H9 (cell line): Measurements from ENCODE around the gene ZFYVE28. TPM values are rescaled to one million over a fixed set of nuclear protein-coding genes. Genes with fewer than 3 reads are reported as not detected.

Experiments used
- DNase-seq: peaks from one replicate; pipeline ENCODE4 v3.0.0-alpha.2; 2017
- H2AFZ ChIP-seq: one replicate; pipeline ENCODE4 v1.6.1; 2013; ENCODE audit warnings: mild to moderate bottlenecking, low read length, control low read depth, moderate library complexity
- H2AK5ac ChIP-seq: 2 replicates; pipeline ENCODE4 v1.6.1; 2013; ENCODE audit warnings: low read length, control low read depth, mixed read lengths; ENCODE audit not compliant: insufficient read length
- H2BK120ac ChIP-seq: one replicate; pipeline ENCODE4 v1.6.1; 2013; ENCODE audit warnings: low read depth, mild to moderate bottlenecking, low read length, control low read depth, inconsistent platforms; ENCODE audit not compliant: poor library complexity, severe bottlenecking
- H2BK12ac ChIP-seq: 2 replicates; pipeline ENCODE4 v1.6.1; 2013; ENCODE audit warnings: low read length, control low read depth, mixed read lengths, low read depth; ENCODE audit not compliant: insufficient read length
- H2BK15ac ChIP-seq: 2 replicates; pipeline ENCODE4 v1.6.1; 2013; ENCODE audit warnings: low read depth, low read length, control low read depth
- H2BK20ac ChIP-seq: one replicate; pipeline ENCODE4 v1.6.1; 2013; ENCODE audit warnings: low read depth, mild to moderate bottlenecking, low read length, control low read depth, inconsistent platforms; ENCODE audit not compliant: poor library complexity, severe bottlenecking
- H2BK5ac ChIP-seq: 2 replicates; pipeline ENCODE4 v1.6.1; 2013; ENCODE audit warnings: low read length, control low read depth, mixed read lengths; ENCODE audit not compliant: insufficient read length
- H3K14ac ChIP-seq: 2 replicates; pipeline ENCODE4 v1.6.1; 2013; ENCODE audit warnings: low read length, control low read depth; ENCODE audit not compliant: insufficient read depth
- H3K18ac ChIP-seq: 2 replicates; pipeline ENCODE4 v1.6.1; 2013; ENCODE audit warnings: low read depth, mild to moderate bottlenecking, mixed read lengths, low read length, control low read depth; ENCODE audit not compliant: insufficient read length
- H3K23ac ChIP-seq: 2 replicates; pipeline ENCODE4 v1.6.1; 2013; ENCODE audit warnings: low read length, control low read depth, mixed read lengths, low read depth; ENCODE audit not compliant: insufficient read length
- H3K23me2 ChIP-seq: 2 replicates; pipeline ENCODE4 v1.6.1; 2013; ENCODE audit warnings: low read depth, mild to moderate bottlenecking, mixed read lengths, low read length, control low read depth; ENCODE audit not compliant: insufficient read length, poor library complexity, severe bottlenecking
- H3K27ac ChIP-seq: 2 replicates; pipeline ENCODE4 v1.5.1; 2013; ENCODE audit warnings: low read length, control low read depth, mixed read lengths, low read depth; ENCODE audit not compliant: insufficient read length
- H3K27me3 ChIP-seq: 2 replicates; pipeline ENCODE4 v1.6.1; 2013; ENCODE audit warnings: low read length, control low read depth, inconsistent platforms; ENCODE audit not compliant: insufficient read depth
- H3K4ac ChIP-seq: 2 replicates; pipeline ENCODE4 v1.6.1; 2013; ENCODE audit warnings: low read depth, mild to moderate bottlenecking, control low read depth, inconsistent platforms, low read length, moderate library complexity
- H3K4me1 ChIP-seq: 2 replicates; pipeline ENCODE4 v1.6.1; 2013; ENCODE audit warnings: low read length, control low read depth, inconsistent platforms; ENCODE audit not compliant: insufficient read depth
- H3K4me2 ChIP-seq: 2 replicates; pipeline ENCODE4 v1.6.1; 2013; ENCODE audit warnings: low read length, control low read depth, mixed read lengths; ENCODE audit not compliant: insufficient read length, insufficient read depth
- H3K56ac ChIP-seq: 2 replicates; pipeline ENCODE4 v1.6.1; 2013; ENCODE audit warnings: low read depth, mild to moderate bottlenecking, mixed read lengths, low read length, control low read depth; ENCODE audit not compliant: insufficient read length
- H3K79me1 ChIP-seq: 2 replicates; pipeline ENCODE4 v1.6.1; 2013; ENCODE audit warnings: low read depth, mild to moderate bottlenecking, moderate library complexity, low read length, control low read depth, inconsistent platforms; ENCODE audit not compliant: insufficient read depth, poor library complexity, severe bottlenecking
- H3K79me2 ChIP-seq: 2 replicates; pipeline ENCODE4 v1.6.1; 2013; ENCODE audit warnings: low read length, control low read depth, inconsistent platforms; ENCODE audit not compliant: insufficient read depth
- H3K9ac ChIP-seq: 2 replicates; pipeline ENCODE4 v1.6.1; 2013; ENCODE audit warnings: low read length, control low read depth, mixed read lengths; ENCODE audit not compliant: insufficient read length; ENCODE audit errors: extremely low read depth
- H3K9me3 ChIP-seq: one replicate; pipeline ENCODE4 v1.6.1; 2013; ENCODE audit warnings: low read depth, low read length, inconsistent platforms; ENCODE audit not compliant: control insufficient read depth
- H3T11ph ChIP-seq: one replicate; pipeline ENCODE4 v1.6.1; 2013; ENCODE audit warnings: mild to moderate bottlenecking, low read length, control low read depth, inconsistent platforms
- H4K20me1 ChIP-seq: one replicate; pipeline ENCODE4 v1.6.1; 2013; ENCODE audit not compliant: control insufficient read depth, insufficient read length, insufficient read depth
- H4K5ac ChIP-seq: 2 replicates; pipeline ENCODE4 v1.6.1; 2013; ENCODE audit warnings: low read depth, mild to moderate bottlenecking, mixed read lengths, low read length, control low read depth; ENCODE audit not compliant: insufficient read length
- H4K8ac ChIP-seq: replicated peaks from 2 replicates; pipeline ENCODE4 v1.6.1; 2013; ENCODE audit warnings: low read length, control low read depth, mixed read lengths, low read depth; ENCODE audit not compliant: insufficient read length
- H4K91ac ChIP-seq: 2 replicates; pipeline ENCODE4 v1.6.1; 2013; ENCODE audit warnings: low read depth, mild to moderate bottlenecking, moderate library complexity, mixed read lengths, low read length, control low read depth; ENCODE audit not compliant: insufficient read length
- H3K27ac Mint-ChIP-seq, 3 experiments: 2 replicates in 2 of 3; 3 replicates in 1 of 3; pipeline ENCODE4 v1.8.0; 2020 to 2021; ENCODE audit warnings: mixed read lengths in 3 of 3, mild to moderate bottlenecking in 1 of 3, moderate library complexity in 1 of 3
- H3K27me3 Mint-ChIP-seq: 2 replicates; pipeline ENCODE4 v1.8.0; 2021; ENCODE audit warnings: low read depth, mild to moderate bottlenecking, moderate library complexity, mixed read lengths
- H3K36me3 Mint-ChIP-seq, 3 experiments: 2 replicates in 2 of 3; 3 replicates in 1 of 3; pipeline ENCODE4 v1.8.0; 2020 to 2021; ENCODE audit warnings: low read depth in 3 of 3, mixed read lengths in 3 of 3; ENCODE audit not compliant: insufficient read depth in 1 of 3
- H3K4me1 Mint-ChIP-seq, 2 experiments: 2 replicates each; pipeline ENCODE4 v1.8.0; 2020; ENCODE audit warnings: mixed read lengths in 2 of 2
- H3K4me3 Mint-ChIP-seq, 2 experiments: 2 replicates in 1 of 2; 3 replicates in 1 of 2; pipeline ENCODE4 v1.8.0; 2020 to 2021; ENCODE audit warnings: mild to moderate bottlenecking in 2 of 2, mixed read lengths in 2 of 2, moderate library complexity in 1 of 2
- H3K9me3 Mint-ChIP-seq, 2 experiments: 2 replicates in 1 of 2; 3 replicates in 1 of 2; pipeline ENCODE4 v1.8.0; 2020; ENCODE audit warnings: mild to moderate bottlenecking in 2 of 2, mixed read lengths in 2 of 2, moderate library complexity in 1 of 2
- WGBS: extraction: QIAGEN DNeasy Blood & Tissue Kit; methylation state at CpG from one replicate; pipeline ENCODE4 v1.1.7; 2013; ENCODE audit warnings: missing lambda C conversion rate, low lambda C conversion rate, mixed read lengths; ENCODE audit not compliant: insufficient read length; ENCODE audit errors: extremely low coverage; 5-methylcytosine and 5-hydroxymethylcytosine counted together
- total RNA-seq: library from RNA; stranded (reverse); gene quantifications from 2 replicates; pipeline ENCODE4 v1.2.1, GENCODE V29; 2021
- TF ChIP-seq, protein P1 (sequence below): fragments of 200-600 bp; sonication (generic); conservative IDR thresholded peaks from 3 replicates; pipeline ENCODE4 v1.8.0; 2021; ENCODE audit warnings: antibody characterized with exemption, mild to moderate bottlenecking

The ZFYVE28 gene
- total RNA-seq, 1 experiment from 2014 or later = 0.98 TPM

DNA sequence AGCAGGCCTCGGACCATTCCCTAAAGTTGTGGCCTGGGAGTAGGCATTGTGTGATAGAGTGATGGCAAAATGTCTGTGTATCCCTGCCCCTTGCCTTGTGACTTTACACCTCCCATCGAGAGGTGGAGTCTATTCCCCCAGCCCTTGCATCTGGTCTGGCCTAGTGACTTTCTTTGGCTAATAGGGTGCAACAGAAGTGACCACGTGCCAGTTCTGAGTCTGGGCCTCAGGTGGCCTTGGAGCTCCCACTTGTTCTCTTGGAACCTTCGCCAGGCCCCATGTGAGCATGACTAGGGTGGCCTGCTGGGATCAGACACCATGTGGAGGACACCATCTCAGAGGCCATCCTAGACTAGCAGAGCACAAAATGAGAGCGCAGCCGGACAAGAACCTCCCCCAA is 46.6 kb upstream of the ZFYVE28 start:
- no peak overlapping the region for H3K56ac ChIP-seq
- H3K23ac ChIP-seq = no peak overlapping the region
- DNase-seq = no peak
- no peaks in the 10 kb centered on the region for H3K79me1 ChIP-seq
- H3K27ac ChIP-seq = no peak overlapping the region
- H3K9me3 ChIP-seq = no peaks in the 10 kb centered on the region
- H3K18ac ChIP-seq = no peak overlapping the region
- no peak overlapping the region for H2BK15ac ChIP-seq
- H4K5ac ChIP-seq = no peak overlapping the region
- no peaks in the 10 kb centered on the region for H3K4me1 ChIP-seq
- no peak overlapping the region for H4K8ac ChIP-seq
- Mint-ChIP-seq H3K27ac (no peak overlapping the region), H3K4me1 (peaks cover 17 to 29% of the 10 kb centered on the region in 2 experiments), H3K36me3 (peaks cover 6 to 10% (median 6%) of the 10 kb centered on the region in 3 experiments), H3K4me3 (no peak overlapping the region; a peak in 1 of 5 replicates), H3K9me3 (no peaks in the 10 kb centered on the region; a peak in 1 of 5 replicates), H3K27me3 (peaks cover 36% of the 10 kb centered on the region)
- TF ChIP-seq, protein P1, sequence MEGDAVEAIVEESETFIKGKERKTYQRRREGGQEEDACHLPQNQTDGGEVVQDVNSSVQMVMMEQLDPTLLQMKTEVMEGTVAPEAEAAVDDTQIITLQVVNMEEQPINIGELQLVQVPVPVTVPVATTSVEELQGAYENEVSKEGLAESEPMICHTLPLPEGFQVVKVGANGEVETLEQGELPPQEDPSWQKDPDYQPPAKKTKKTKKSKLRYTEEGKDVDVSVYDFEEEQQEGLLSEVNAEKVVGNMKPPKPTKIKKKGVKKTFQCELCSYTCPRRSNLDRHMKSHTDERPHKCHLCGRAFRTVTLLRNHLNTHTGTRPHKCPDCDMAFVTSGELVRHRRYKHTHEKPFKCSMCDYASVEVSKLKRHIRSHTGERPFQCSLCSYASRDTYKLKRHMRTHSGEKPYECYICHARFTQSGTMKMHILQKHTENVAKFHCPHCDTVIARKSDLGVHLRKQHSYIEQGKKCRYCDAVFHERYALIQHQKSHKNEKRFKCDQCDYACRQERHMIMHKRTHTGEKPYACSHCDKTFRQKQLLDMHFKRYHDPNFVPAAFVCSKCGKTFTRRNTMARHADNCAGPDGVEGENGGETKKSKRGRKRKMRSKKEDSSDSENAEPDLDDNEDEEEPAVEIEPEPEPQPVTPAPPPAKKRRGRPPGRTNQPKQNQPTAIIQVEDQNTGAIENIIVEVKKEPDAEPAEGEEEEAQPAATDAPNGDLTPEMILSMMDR = no peak
- no peak overlapping the region for H3K14ac ChIP-seq
- H3K23me2 ChIP-seq = peaks cover 13% of the 10 kb centered on the region
- H2AK5ac ChIP-seq = no peak overlapping the region
- H2AFZ ChIP-seq = no peak overlapping the region
- no peak overlapping the region for H2BK20ac ChIP-seq
- no peak overlapping the region for H3T11ph ChIP-seq
- no peak overlapping the region for H3K9ac ChIP-seq
- WGBS = no CpG with 5 or more reads among the region's 6 CpGs
- no peak overlapping the region for H2BK120ac ChIP-seq
- H3K4me2 ChIP-seq = no peak overlapping the region
- H3K27me3 ChIP-seq = peaks cover 3% of the 10 kb centered on the region; the same call in 1 of the 2 replicates
- H2BK5ac ChIP-seq = no peak overlapping the region
- H3K79me2 ChIP-seq = peaks cover 8% of the 10 kb centered on the region; the same call in 1 of the 2 replicates
- H4K91ac ChIP-seq = no peak overlapping the region
- no peaks in the 10 kb centered on the region for H4K20me1 ChIP-seq
- no peak overlapping the region for H3K4ac ChIP-seq
- no peak overlapping the region for H2BK12ac ChIP-seq
